GM12878 (cell line): ENCODE results near the gene A1BG. TPM values are rescaled to one million over a fixed set of nuclear protein-coding genes. Genes with fewer than 3 reads are reported as not detected.

Experiments used
- ATAC-seq: fragments of 200-7000 bp; cut with Tn5 transposase; 3 replicates; pipeline ENCODE4 v1.9.1; 2020; ENCODE audit warnings: mild to moderate bottlenecking, moderate library complexity
- BruUV-seq: library from RNA; stranded (reverse); fragments of 400-500 nt; replicated peaks from 2 replicates; lab custom pipeline; 2021; lab: Mats Ljungman, UMichigan
- CTCF ChIA-PET: fragments of 300-600 bp; sonication (Branson Sonifier 250); formaldehyde crosslinking; extraction: SDS; loops from one replicate; lab custom pipeline; 2021; ENCODE audit warnings: inconsistent platforms; lab: Yijun Ruan, JAX
- POLR2A ChIA-PET: fragments of 350-600 bp; formaldehyde crosslinking; extraction: SDS; loops from one replicate; lab custom pipeline; 2021; ENCODE audit warnings: inconsistent platforms; lab: Charles Lee
- RAD21 ChIA-PET: fragments of 300-600 bp; sonication (Branson Sonifier 250); formaldehyde crosslinking; loops from one replicate; lab custom pipeline; 2023; ENCODE audit warnings: antibody characterized with exemption; ENCODE audit not compliant: unreplicated experiment; lab: Charles Lee
- SMC1A ChIA-PET: fragments of 300-600 bp; sonication (Branson Sonifier 250); formaldehyde crosslinking; loops from one replicate; lab custom pipeline; 2023; ENCODE audit not compliant: unreplicated experiment, uncharacterized antibody; lab: Charles Lee
- DNase-seq: peaks from one replicate; pipeline ENCODE4 v3.0.0-alpha.2; 2011; ENCODE audit warnings: low read depth, low spot score
- FAIRE-seq: peaks from 3 replicates; lab custom pipeline; 2011; peaks lifted over from hg19 to GRCh38; lab: Jason Lieb, UNC
- H2AFZ ChIP-seq: 2 replicates; pipeline ENCODE4 v1.6.0; 2011; ENCODE audit warnings: low read depth, low read length, control low read depth; ENCODE audit not compliant: control insufficient read depth
- H3K27ac ChIP-seq: 2 replicates; pipeline ENCODE4 v1.5.1; 2011; ENCODE audit warnings: control low read depth; ENCODE audit not compliant: control insufficient read depth, insufficient read depth
- H3K27me3 ChIP-seq, 2 experiments: replicated peaks in 1 of 2; 2 replicates each; pipeline versions ENCODE4 v1.6.0 to v1.6.1; 2011; ENCODE audit warnings: low read length in 1 of 2; ENCODE audit not compliant: control insufficient read depth in 2 of 2, insufficient read depth in 2 of 2
- H3K36me3 ChIP-seq, 2 experiments: 2 replicates each; pipeline ENCODE4 v1.5.1; 2011; ENCODE audit warnings: low read length in 1 of 2; ENCODE audit not compliant: control insufficient read depth in 2 of 2, insufficient read depth in 2 of 2
- H3K4me1 ChIP-seq: 2 replicates; pipeline ENCODE4 v1.6.1; 2011; ENCODE audit warnings: mild to moderate bottlenecking, low read length, moderate library complexity, mixed read lengths; ENCODE audit not compliant: control insufficient read depth, insufficient read depth
- H3K4me2 ChIP-seq: 2 replicates; pipeline ENCODE4 v1.6.0; 2011; ENCODE audit warnings: control low read depth; ENCODE audit not compliant: control insufficient read depth, insufficient read depth
- H3K4me3 ChIP-seq: fragments of 200-600 bp; sonication (generic); 2 replicates; pipeline ENCODE4 v1.5.1; 2016
- H3K79me2 ChIP-seq: 2 replicates; pipeline ENCODE4 v1.6.0; 2011; ENCODE audit warnings: low read length; ENCODE audit not compliant: control insufficient read depth, insufficient read depth
- H3K9ac ChIP-seq: 2 replicates; pipeline ENCODE4 v1.8.0; 2011; ENCODE audit warnings: low read length, control low read depth, mixed read lengths; ENCODE audit not compliant: control insufficient read depth, insufficient read depth
- H3K9me3 ChIP-seq: replicated peaks from 3 replicates; pipeline ENCODE4 v1.5.1; 2011; ENCODE audit warnings: mild to moderate bottlenecking, low read length; ENCODE audit not compliant: control insufficient read depth, insufficient read depth
- H4K20me1 ChIP-seq: 2 replicates; pipeline ENCODE4 v1.6.0; 2011; ENCODE audit not compliant: control insufficient read depth, insufficient read depth
- BHLHE40 ChIP-seq, 2 experiments: fragments of 450-650 bp in 1 of 2; IDR thresholded peaks; 2 replicates each; pipeline ENCODE4 v1.6.1; 2011 to 2017; ENCODE audit warnings: low read depth in 2 of 2, borderline replicate concordance in 1 of 2, improper control_type of control experiment in 1 of 2, low read length in 1 of 2, mild to moderate bottlenecking in 1 of 2
- CBX3 ChIP-seq: fragments of 200-600 bp; sonication (generic); IDR thresholded peaks from 2 replicates; pipeline ENCODE4 v1.6.1; 2016; ENCODE audit warnings: low read depth, borderline replicate concordance
- KAT2A ChIP-seq: conservative IDR thresholded peaks from 2 replicates; pipeline ENCODE4 v1.6.1; 2011; ENCODE audit warnings: low read depth, low read length; ENCODE audit not compliant: control insufficient read depth
- KDM1A ChIP-seq: fragments of 200-600 bp; sonication (generic); IDR thresholded peaks from 2 replicates; pipeline ENCODE4 v1.6.1; 2016; ENCODE audit warnings: borderline replicate concordance
- MEF2B ChIP-seq: fragments of 450-650 bp; IDR thresholded peaks from 2 replicates; pipeline ENCODE4 v1.6.1; 2018; ENCODE audit warnings: mild to moderate bottlenecking, moderate library complexity; ENCODE audit not compliant: partially characterized antibody, poor library complexity, severe bottlenecking
- PML ChIP-seq: IDR thresholded peaks from 2 replicates; pipeline ENCODE4 v1.6.1; 2012; ENCODE audit warnings: low read length, inconsistent platforms
- POU2F2 ChIP-seq: IDR thresholded peaks from 3 replicates; pipeline ENCODE4 v1.6.1; 2011; ENCODE audit warnings: low read depth, mild to moderate bottlenecking, low read length, borderline replicate concordance
- SMAD1 ChIP-seq: fragments of 450-650 bp; IDR thresholded peaks from 2 replicates; pipeline ENCODE4 v1.6.1; 2018; ENCODE audit warnings: mild to moderate bottlenecking, low read depth; ENCODE audit not compliant: partially characterized antibody
- TBL1XR1 ChIP-seq: IDR thresholded peaks from 2 replicates; pipeline ENCODE4 v1.6.1; 2012; ENCODE audit warnings: low read depth, low read length, improper control_type of control experiment
- ZNF274 ChIP-seq: IDR thresholded peaks from one replicate; pipeline ENCODE4 v1.8.0; 2011; ENCODE audit not compliant: insufficient read length, insufficient read depth
- ZNF384 ChIP-seq: IDR thresholded peaks from 2 replicates; pipeline ENCODE4 v1.6.1; 2012; ENCODE audit warnings: low read depth, mild to moderate bottlenecking, low read length, improper control_type of control experiment, borderline replicate concordance
- WGBS: methylation state at CpG from one replicate; pipeline ENCODE4 v1.1.6; 2016; ENCODE audit warnings: low lambda C conversion rate; ENCODE audit not compliant: insufficient replicate concordance, insufficient coverage; ENCODE audit errors: missing lambda C conversion rate; 5-methylcytosine and 5-hydroxymethylcytosine counted together
- in situ Hi-C: fragments of 300-500 bp; cut with MboI; formaldehyde crosslinking; loops from 9 replicates; pipeline ENCODE4 v1.14.3; 2018; ENCODE audit warnings: mixed read lengths
- intact Hi-C: fragments of 100-400 bp; cut with micrococcal nuclease; formaldehyde crosslinking; loops from one replicate; pipeline ENCODE4 v1.14.2; 2022; ENCODE audit not compliant: unreplicated experiment
- polyA plus RNA-seq, 11 experiments: library from polyadenylated mRNA; depleted of rRNA in 4 of 11; unstranded in 6 of 11; stranded (reverse) in 5 of 11; fragments of >200 nt; fragmentation: Nextera tagmentation in 4 of 11; fragmentation: Illumina TruSeq in 1 of 11; extraction: Ambion mirVana in 4 of 11; extraction: Trizol in 1 of 11; gene quantifications; 1 replicate in 1 of 11; 2 replicates in 10 of 11; pipeline versions ENCODE4 v1.2.1 to v1.2.3, GENCODE V29; 2011 to 2016; ENCODE audit warnings: inconsistent platforms in 2 of 11, missing spikeins in 2 of 11, low read depth in 1 of 11
- total RNA-seq, 4 experiments: library from RNA; depleted of rRNA in 3 of 4; stranded (reverse); fragments of >200 nt in 3 of 4; fragmentation: Illumina TruSeq in 1 of 4; extraction: Trizol in 1 of 4; gene quantifications; 2 replicates each; pipeline versions ENCODE4 v1.2.1 to v1.2.3, GENCODE V29; 2013 to 2021
- TF ChIP-seq, protein P1 (sequence below): fragments of 450-650 bp; IDR thresholded peaks from 2 replicates; pipeline ENCODE4 v1.6.1; 2018; ENCODE audit warnings: mild to moderate bottlenecking, low read depth, moderate library complexity; ENCODE audit not compliant: partially characterized antibody
- TF ChIP-seq, protein P2 (sequence below): IDR thresholded peaks from 2 replicates; pipeline ENCODE4 v1.6.1; 2011; ENCODE audit warnings: low read depth, low read length, improper control_type of control experiment, borderline replicate concordance
- TF ChIP-seq, protein P3 (sequence below): fragments of 450-650 bp; IDR thresholded peaks from 2 replicates; pipeline ENCODE4 v1.6.1; 2016; ENCODE audit warnings: mild to moderate bottlenecking, moderate library complexity, borderline replicate concordance

The A1BG gene
- total and polyA plus RNA-seq, 10 of the 15 experiments (the other 5 are each of a cell fraction or from before 2014, with no cell fraction given), result 0.34 to 29.6 (median 11.8) TPM

DNA sequence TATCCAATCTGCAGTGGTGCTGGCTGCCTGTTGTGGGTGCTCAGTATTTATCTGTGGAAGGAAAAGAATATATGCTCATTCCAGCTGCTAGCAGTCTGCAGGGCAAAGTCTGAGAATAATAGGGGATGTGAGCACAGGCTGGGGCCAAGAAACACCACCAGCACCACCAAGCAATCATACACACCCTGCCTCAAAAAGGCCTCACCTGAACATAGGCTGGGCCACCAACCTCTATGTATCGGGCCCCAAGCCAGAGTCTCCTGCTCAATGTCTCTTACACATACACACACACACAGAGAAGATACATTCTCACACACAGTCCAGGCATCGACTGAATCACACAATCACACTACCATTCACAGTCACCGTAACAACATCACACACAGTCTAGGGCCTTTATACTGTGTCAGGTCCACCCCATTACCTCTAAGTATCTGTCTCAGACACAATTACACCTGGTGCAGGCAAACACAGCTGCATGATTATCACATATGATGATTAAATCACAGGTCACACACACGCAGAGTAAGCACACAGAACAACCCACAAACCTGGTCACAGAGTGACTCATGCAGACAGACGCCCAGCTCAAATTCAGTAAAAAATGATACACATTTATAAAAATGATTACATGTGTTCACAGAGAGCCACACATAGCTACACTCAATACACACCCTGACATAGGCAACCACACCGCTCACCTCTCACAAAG lies 27.8 kb downstream of the A1BG start (continued):
- TF ChIP-seq, protein P1, sequence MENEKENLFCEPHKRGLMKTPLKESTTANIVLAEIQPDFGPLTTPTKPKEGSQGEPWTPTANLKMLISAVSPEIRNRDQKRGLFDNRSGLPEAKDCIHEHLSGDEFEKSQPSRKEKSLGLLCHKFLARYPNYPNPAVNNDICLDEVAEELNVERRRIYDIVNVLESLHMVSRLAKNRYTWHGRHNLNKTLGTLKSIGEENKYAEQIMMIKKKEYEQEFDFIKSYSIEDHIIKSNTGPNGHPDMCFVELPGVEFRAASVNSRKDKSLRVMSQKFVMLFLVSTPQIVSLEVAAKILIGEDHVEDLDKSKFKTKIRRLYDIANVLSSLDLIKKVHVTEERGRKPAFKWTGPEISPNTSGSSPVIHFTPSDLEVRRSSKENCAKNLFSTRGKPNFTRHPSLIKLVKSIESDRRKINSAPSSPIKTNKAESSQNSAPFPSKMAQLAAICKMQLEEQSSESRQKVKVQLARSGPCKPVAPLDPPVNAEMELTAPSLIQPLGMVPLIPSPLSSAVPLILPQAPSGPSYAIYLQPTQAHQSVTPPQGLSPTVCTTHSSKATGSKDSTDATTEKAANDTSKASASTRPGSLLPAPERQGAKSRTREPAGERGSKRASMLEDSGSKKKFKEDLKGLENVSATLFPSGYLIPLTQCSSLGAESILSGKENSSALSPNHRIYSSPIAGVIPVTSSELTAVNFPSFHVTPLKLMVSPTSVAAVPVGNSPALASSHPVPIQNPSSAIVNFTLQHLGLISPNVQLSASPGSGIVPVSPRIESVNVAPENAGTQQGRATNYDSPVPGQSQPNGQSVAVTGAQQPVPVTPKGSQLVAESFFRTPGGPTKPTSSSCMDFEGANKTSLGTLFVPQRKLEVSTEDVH, result no peak
- no peak for TF ChIP-seq TBL1XR1
- TF ChIP-seq BHLHE40 (IDR thresholded peaks at IDR 0.05; ENCODE audit: borderline replicate concordance in 1 of 2, low read depth in 2 of 2, low read length in 1 of 2), result no peak

DNA sequence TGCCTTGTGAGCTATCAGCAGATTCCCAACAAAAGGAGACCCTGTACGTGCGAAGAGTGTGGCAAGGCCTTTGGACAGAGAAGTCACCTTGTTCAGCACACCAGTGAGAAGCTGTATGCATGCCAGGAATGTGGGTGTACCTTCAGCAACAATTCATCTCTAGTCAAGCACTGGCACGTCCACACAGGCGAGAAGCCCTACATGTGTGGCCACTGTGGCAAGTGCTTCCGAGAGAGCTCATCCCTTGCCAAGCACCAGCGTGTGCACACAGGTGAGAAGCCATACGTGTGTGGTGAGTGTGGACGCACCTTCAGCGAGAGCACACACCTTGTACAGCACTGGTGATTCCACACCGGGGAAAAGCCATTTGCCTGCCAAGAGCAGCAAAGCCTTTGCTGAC lies 34.1 kb downstream of the A1BG start:
- no peak overlapping the region for H3K9ac ChIP-seq
- RAD21 ChIA-PET, result no interaction called here
- no peak overlapping the region for H2AFZ ChIP-seq
- SMC1A ChIA-PET, result no interaction called here
- no peak overlapping the region for H3K4me3 ChIP-seq
- FAIRE-seq (no peak), ATAC-seq (no peak), DNase-seq (no peak)
- no peaks in the 10 kb centered on the region for H3K27me3 ChIP-seq
- no peaks in the 10 kb centered on the region for H4K20me1 ChIP-seq
- no peak overlapping the region for H3K4me2 ChIP-seq
- POLR2A ChIA-PET, result no interaction called here
- no peak for TF ChIP-seq SMAD1
- no peak for TF ChIP-seq KAT2A
- TF ChIP-seq, protein P2, sequence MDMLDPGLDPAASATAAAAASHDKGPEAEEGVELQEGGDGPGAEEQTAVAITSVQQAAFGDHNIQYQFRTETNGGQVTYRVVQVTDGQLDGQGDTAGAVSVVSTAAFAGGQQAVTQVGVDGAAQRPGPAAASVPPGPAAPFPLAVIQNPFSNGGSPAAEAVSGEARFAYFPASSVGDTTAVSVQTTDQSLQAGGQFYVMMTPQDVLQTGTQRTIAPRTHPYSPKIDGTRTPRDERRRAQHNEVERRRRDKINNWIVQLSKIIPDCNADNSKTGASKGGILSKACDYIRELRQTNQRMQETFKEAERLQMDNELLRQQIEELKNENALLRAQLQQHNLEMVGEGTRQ, result no peak
- no peak for TF ChIP-seq ZNF274
- TF ChIP-seq, protein P3, sequence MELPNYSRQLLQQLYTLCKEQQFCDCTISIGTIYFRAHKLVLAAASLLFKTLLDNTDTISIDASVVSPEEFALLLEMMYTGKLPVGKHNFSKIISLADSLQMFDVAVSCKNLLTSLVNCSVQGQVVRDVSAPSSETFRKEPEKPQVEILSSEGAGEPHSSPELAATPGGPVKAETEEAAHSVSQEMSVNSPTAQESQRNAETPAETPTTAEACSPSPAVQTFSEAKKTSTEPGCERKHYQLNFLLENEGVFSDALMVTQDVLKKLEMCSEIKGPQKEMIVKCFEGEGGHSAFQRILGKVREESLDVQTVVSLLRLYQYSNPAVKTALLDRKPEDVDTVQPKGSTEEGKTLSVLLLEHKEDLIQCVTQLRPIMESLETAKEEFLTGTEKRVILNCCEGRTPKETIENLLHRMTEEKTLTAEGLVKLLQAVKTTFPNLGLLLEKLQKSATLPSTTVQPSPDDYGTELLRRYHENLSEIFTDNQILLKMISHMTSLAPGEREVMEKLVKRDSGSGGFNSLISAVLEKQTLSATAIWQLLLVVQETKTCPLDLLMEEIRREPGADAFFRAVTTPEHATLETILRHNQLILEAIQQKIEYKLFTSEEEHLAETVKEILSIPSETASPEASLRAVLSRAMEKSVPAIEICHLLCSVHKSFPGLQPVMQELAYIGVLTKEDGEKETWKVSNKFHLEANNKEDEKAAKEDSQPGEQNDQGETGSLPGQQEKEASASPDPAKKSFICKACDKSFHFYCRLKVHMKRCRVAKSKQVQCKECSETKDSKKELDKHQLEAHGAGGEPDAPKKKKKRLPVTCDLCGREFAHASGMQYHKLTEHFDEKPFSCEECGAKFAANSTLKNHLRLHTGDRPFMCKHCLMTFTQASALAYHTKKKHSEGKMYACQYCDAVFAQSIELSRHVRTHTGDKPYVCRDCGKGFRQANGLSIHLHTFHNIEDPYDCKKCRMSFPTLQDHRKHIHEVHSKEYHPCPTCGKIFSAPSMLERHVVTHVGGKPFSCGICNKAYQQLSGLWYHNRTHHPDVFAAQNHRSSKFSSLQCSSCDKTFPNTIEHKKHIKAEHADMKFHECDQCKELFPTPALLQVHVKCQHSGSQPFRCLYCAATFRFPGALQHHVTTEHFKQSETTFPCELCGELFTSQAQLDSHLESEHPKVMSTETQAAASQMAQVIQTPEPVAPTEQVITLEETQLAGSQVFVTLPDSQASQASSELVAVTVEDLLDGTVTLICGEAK, result no peak
- no peak for TF ChIP-seq KDM1A
- TF ChIP-seq ZNF384, result no peak
- no peak for TF ChIP-seq MEF2B
- no peak for TF ChIP-seq PML
- TF ChIP-seq CBX3, result no peak
- no peak for TF ChIP-seq POU2F2
- in situ Hi-C loops, result no loop called here
- H3K27ac ChIP-seq, result no peak overlapping the region
- H3K9me3 ChIP-seq, result no peaks in the 10 kb centered on the region
- 83% methylated on average over 10 of the region's 10 CpGs for WGBS
- no peaks in the 10 kb centered on the region for H3K79me2 ChIP-seq
- CTCF ChIA-PET, result no interaction called here
- BruUV-seq, result no TSS peak
- H3K4me1 ChIP-seq, result no peaks in the 10 kb centered on the region
- intact Hi-C loops, result no loop called here
- H3K36me3 ChIP-seq, result no peaks in the 10 kb centered on the region; a peak in 1 of 4 replicates
